ENCODE measurements around the gene MEF2A.

- TF ChIP-seq CTCF (IDR thresholded peaks at IDR 0.05): no peak
- no peak for TF ChIP-seq POLR2A (IDR thresholded peaks at IDR 0.05)
These were observed 40.9 kb downstream of the MEF2A start for GRCh38 chr15:99606646-99607045.

All from lower leg skin (tissue), 3 donors.